HepG2 (cell line): ENCODE measurements around the gene ABCF1. TPM values are rescaled to one million over a fixed set of nuclear protein-coding genes. Genes with fewer than 3 reads are reported as not detected.

ENCODE experiments used
- ADNP ChIP-seq: sonication (generic); formaldehyde crosslinking; IDR thresholded peaks from 2 replicates; pipeline ENCODE4 v1.4.0; 2020; ENCODE audit warnings: missing genetic modification reagents
- AKNA ChIP-seq: sonication (generic); formaldehyde crosslinking; IDR thresholded peaks from 2 replicates; pipeline ENCODE4 v1.4.0; 2020; ENCODE audit warnings: missing genetic modification reagents, borderline replicate concordance
- FIP1L1 ChIP-seq: fragments of 200-400 bp; formaldehyde crosslinking; IDR thresholded peaks from 2 replicates; pipeline ENCODE4 v1.6.1; 2018; ENCODE audit warnings: low read depth, mild to moderate bottlenecking, low read length, moderate library complexity, borderline replicate concordance; ENCODE audit not compliant: insufficient read depth
- GTF3A ChIP-seq: sonication (generic); formaldehyde crosslinking; conservative IDR thresholded peaks from 2 replicates; pipeline ENCODE4 v1.4.0; 2020; ENCODE audit warnings: mild to moderate bottlenecking, missing genetic modification reagents
- HMGXB3 ChIP-seq: sonication (generic); formaldehyde crosslinking; IDR thresholded peaks from 2 replicates; pipeline ENCODE4 v1.4.0; 2020; ENCODE audit warnings: missing genetic modification reagents, borderline replicate concordance
- IRF1 ChIP-seq: sonication (generic); formaldehyde crosslinking; IDR thresholded peaks from 2 replicates; pipeline ENCODE4 v1.4.0; 2020; ENCODE audit warnings: low read depth, mild to moderate bottlenecking, missing genetic modification reagents
- KAT7 ChIP-seq: IDR thresholded peaks from 2 replicates; pipeline ENCODE4 v1.6.1; 2018; ENCODE audit warnings: borderline replicate concordance, missing compliant biosample characterization
- MAX ChIP-seq: IDR thresholded peaks from 2 replicates; pipeline ENCODE4 v1.6.1; 2012; ENCODE audit warnings: inconsistent platforms
- NRL ChIP-seq: sonication (generic); formaldehyde crosslinking; IDR thresholded peaks from 2 replicates; pipeline ENCODE4 v1.5.0; 2020; ENCODE audit warnings: missing genetic modification reagents, mild to moderate bottlenecking, moderate library complexity, borderline replicate concordance
- TEF ChIP-seq: sonication (generic); formaldehyde crosslinking; IDR thresholded peaks from 2 replicates; pipeline ENCODE4 v1.5.0; 2020; ENCODE audit warnings: missing genetic modification reagents
- ZBTB42 ChIP-seq: sonication (generic); formaldehyde crosslinking; IDR thresholded peaks from 2 replicates; pipeline ENCODE4 v1.5.0; 2020; ENCODE audit warnings: mild to moderate bottlenecking, missing genetic modification reagents
- ZFP62 ChIP-seq: sonication (generic); formaldehyde crosslinking; IDR thresholded peaks from 2 replicates; pipeline ENCODE4 v1.4.0; 2020; ENCODE audit warnings: missing genetic modification reagents
- ZNF574 ChIP-seq: sonication (generic); formaldehyde crosslinking; IDR thresholded peaks from 2 replicates; pipeline ENCODE4 v1.4.0; 2020; ENCODE audit warnings: missing genetic modification reagents
- ZNF841 ChIP-seq: sonication (generic); formaldehyde crosslinking; IDR thresholded peaks from 2 replicates; pipeline ENCODE4 v1.8.1; 2023; ENCODE audit warnings: missing genetic modification reagents, borderline replicate concordance
- polyA plus RNA-seq, 8 experiments: library from polyadenylated mRNA; depleted of rRNA in 3 of 8; stranded (reverse) in 7 of 8; unstranded in 1 of 8; fragments of >200 nt; fragmentation: Illumina TruSeq in 4 of 8; extraction: Trizol in 4 of 8; gene quantifications; 2 replicates each; pipeline versions ENCODE4 v1.2.1 to v1.2.3, GENCODE V29; 2011 to 2016; ENCODE audit warnings: low read depth in 4 of 8, missing spikeins in 1 of 8, mixed read lengths in 1 of 8; ENCODE audit not compliant: insufficient read depth in 1 of 8
- total RNA-seq, 5 experiments: library from RNA; depleted of rRNA; stranded (reverse); fragments of >200 nt; fragmentation: Illumina TruSeq; extraction: Trizol; gene quantifications; 2 replicates each; pipeline ENCODE4 v1.2.3, GENCODE V29; 2016; ENCODE audit warnings: low read depth in 1 of 5

ABCF1 gene
- total and polyA plus RNA-seq, 2 of the 13 experiments (the other 11 are each of a cell fraction or from before 2014, with no cell fraction given), result 25.4 to 98.9 TPM

- TF ChIP-seq ZNF841 (CRISPR knock-in tag) (no peak), HMGXB3 (CRISPR knock-in tag) (no peak), AKNA (CRISPR knock-in tag) (no peak), MAX (no peak), ZBTB42 (CRISPR knock-in tag) (no peak), GTF3A (no peak), NRL (CRISPR knock-in tag) (no peak), KAT7 (no peak), ZFP62 (CRISPR knock-in tag) (no peak), ADNP (CRISPR knock-in tag) (no peak), TEF (0 out of 2 replicates have a peak, but pooled peaks have one; percentile 7), IRF1 (no peak), FIP1L1 (no peak), ZNF574 (CRISPR knock-in tag) (no peak)
These were observed 44.9 kb downstream of the ABCF1 start (continued) for GRCh38 chr6:30615958-30616810.
